ENCODE measurements around the gene DYNC1I1. TPM values are rescaled to one million over a fixed set of nuclear protein-coding genes. Genes with fewer than 3 reads are reported as not detected.

DYNC1I1 gene
- total RNA-seq, 2 experiments from 2014 or later = 0.08 TPM; not detected in 1

DNA sequence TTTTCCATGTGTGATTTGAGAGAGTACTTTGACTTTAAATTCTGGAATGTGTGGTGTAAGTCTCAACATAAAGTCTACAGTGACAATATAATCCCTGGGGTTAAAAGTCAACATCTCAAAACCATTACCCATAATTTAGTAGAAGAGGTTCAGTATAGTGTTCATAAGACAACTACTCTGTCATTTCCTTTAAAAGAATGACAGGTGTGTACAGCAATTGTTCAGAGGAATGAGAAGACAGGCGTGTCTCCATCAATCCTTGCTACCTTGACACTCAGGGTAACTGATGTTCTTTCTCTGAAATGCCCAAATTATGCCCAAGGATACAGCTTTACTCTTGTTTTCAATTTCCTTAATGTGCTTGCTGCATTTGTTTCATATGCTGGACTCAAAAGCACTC lies 256.4 kb downstream of the DYNC1I1 start:
- intact Hi-C loops (cut with DNase I, micrococcal nuclease) = no loop called here
- H3K27ac ChIP-seq (ENCODE audit: low read depth in 1 of 2, low read length in 2 of 2) = no peak overlapping the region
- no peaks in the 10 kb centered on the region for H3K9me3 Mint-ChIP-seq
- no peak overlapping the region for H3K4me3 ChIP-seq (ENCODE audit: low read length)
- DNase-seq (no peak), ATAC-seq (ENCODE audit: poor library complexity) (no peak)
- H3K36me3 ChIP-seq (ENCODE audit: insufficient read depth, low read length) = no peaks in the 10 kb centered on the region
- TF ChIP-seq, protein P1, sequence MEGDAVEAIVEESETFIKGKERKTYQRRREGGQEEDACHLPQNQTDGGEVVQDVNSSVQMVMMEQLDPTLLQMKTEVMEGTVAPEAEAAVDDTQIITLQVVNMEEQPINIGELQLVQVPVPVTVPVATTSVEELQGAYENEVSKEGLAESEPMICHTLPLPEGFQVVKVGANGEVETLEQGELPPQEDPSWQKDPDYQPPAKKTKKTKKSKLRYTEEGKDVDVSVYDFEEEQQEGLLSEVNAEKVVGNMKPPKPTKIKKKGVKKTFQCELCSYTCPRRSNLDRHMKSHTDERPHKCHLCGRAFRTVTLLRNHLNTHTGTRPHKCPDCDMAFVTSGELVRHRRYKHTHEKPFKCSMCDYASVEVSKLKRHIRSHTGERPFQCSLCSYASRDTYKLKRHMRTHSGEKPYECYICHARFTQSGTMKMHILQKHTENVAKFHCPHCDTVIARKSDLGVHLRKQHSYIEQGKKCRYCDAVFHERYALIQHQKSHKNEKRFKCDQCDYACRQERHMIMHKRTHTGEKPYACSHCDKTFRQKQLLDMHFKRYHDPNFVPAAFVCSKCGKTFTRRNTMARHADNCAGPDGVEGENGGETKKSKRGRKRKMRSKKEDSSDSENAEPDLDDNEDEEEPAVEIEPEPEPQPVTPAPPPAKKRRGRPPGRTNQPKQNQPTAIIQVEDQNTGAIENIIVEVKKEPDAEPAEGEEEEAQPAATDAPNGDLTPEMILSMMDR (IDR thresholded peaks at IDR 0.05) = no peak
- no peaks in the 10 kb centered on the region for H3K4me1 ChIP-seq (ENCODE audit: insufficient read depth, low read length)
- no peaks in the 10 kb centered on the region for H3K4me1 Mint-ChIP-seq (ENCODE audit: low read depth)
- peaks cover 28% of the 10 kb centered on the region for H3K27me3 Mint-ChIP-seq
- ChIA-PET POLR2A (no interaction called here), CTCF (no interaction called here)
- no peak overlapping the region for H3K4me3 Mint-ChIP-seq
- H3K27me3 ChIP-seq (ENCODE audit: control insufficient read depth in 1 of 2, insufficient read depth in 2 of 2, low read length in 2 of 2) = peaks cover 0 to 3% of the 10 kb centered on the region in 2 experiments
- no peak overlapping the region for H3K27ac Mint-ChIP-seq
- no peaks in the 10 kb centered on the region for H3K9me3 ChIP-seq (ENCODE audit: control insufficient read depth in 1 of 2, insufficient read depth in 1 of 2, low read length in 2 of 2)
- no peaks in the 10 kb centered on the region for H3K36me3 Mint-ChIP-seq (ENCODE audit: low read depth)

DNA sequence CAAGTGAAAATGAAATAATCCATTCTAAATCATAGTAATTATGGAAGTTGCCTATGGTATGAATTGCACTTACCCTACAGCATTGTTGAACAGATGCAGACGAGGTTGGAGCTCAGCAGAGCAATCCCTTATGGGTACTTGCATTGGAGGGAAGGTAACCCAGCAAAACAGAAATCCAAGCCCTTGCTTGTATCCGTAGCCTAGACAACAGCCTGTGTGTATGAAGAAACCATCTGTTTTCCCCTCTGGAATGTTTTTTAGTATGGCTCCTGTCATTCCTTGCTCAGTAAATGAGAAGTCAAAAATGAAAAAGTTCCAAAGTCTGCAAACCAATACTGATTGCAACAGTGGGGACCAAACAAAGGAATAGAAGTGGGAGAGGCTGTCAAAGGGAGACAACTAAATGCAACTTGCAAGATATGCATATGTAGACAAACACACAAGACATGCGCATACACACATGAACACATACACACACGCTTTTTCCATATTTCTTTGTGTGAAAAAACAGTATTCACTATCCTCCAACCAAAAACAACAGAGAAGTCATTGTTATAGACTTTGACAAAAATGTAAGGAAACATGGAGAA lies 260.8 kb downstream of the DYNC1I1 start:
- Mint-ChIP-seq H3K4me3 (no peak overlapping the region), H3K9me3 (no peaks in the 10 kb centered on the region), H3K27me3 (peaks cover 13% of the 10 kb centered on the region), H3K4me1 (ENCODE audit: low read depth) (no peaks in the 10 kb centered on the region), H3K36me3 (ENCODE audit: low read depth) (no peaks in the 10 kb centered on the region), H3K27ac (no peak overlapping the region)
- Histone ChIP-seq H3K27me3 (ENCODE audit: control insufficient read depth in 1 of 2, insufficient read depth in 2 of 2, low read length in 2 of 2) (peaks cover 0 to 3% of the 10 kb centered on the region in 2 experiments), H3K9me3 (ENCODE audit: control insufficient read depth in 1 of 2, insufficient read depth in 1 of 2, low read length in 2 of 2) (no peaks in the 10 kb centered on the region), H3K27ac (ENCODE audit: low read depth in 1 of 2, low read length in 2 of 2) (no peak overlapping the region), H3K4me3 (ENCODE audit: low read length) (no peak overlapping the region), H3K36me3 (ENCODE audit: insufficient read depth, low read length) (no peaks in the 10 kb centered on the region), H3K4me1 (ENCODE audit: insufficient read depth, low read length) (no peaks in the 10 kb centered on the region)
- POLR2A ChIA-PET = no interaction called here
- TF ChIP-seq, protein P1 (IDR thresholded peaks at IDR 0.05) = no peak
- DNase-seq = no peak
- no peak for ATAC-seq (ENCODE audit: poor library complexity)
- CTCF ChIA-PET = no interaction called here
- intact Hi-C loops (cut with DNase I, micrococcal nuclease) = no loop called here

DNA sequence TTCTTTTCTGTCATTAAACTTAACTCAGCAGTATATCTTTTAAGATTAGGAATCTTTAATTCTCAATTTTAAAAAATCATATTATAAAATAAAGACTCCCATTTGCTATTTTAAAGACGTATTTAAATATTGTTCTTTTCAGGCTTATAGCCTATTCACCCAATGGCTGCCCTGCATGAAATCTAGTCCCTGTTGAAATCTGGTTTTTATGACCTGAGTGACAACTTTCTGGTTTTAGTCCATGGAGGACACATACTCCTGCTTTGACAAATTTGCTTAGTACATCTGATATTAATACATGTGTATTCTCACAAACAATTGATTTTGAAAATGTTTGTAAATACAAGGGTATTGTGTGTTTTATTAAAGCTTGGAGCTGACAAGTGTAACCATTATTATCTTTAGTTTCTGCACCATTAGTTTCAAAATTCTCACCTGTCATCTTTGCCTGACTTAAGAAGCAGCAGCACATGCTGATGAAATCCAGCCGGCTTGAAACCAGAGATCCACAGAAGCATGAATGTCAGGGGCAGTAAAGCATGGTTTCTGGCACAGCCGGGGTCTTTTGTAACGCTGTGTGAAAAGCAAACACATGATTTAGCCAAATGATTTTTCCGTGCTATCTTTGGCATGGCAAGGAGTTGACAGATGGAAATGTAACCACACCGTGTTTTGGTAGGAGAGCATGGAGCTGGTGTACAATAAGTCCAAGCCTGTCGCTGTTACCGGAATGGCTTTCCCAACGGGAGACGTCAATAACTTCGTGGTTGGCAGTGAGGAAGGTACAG lies 262.8 kb downstream of the DYNC1I1 start:
- no peak overlapping the region for H3K4me3 Mint-ChIP-seq
- Histone ChIP-seq H3K4me3 (ENCODE audit: low read length) (no peak overlapping the region), H3K4me1 (ENCODE audit: insufficient read depth, low read length) (no peaks in the 10 kb centered on the region), H3K36me3 (ENCODE audit: insufficient read depth, low read length) (no peaks in the 10 kb centered on the region), H3K27me3 (ENCODE audit: control insufficient read depth in 1 of 2, insufficient read depth in 2 of 2, low read length in 2 of 2) (peaks cover 0 to 3% of the 10 kb centered on the region in 2 experiments), H3K27ac (ENCODE audit: low read depth in 1 of 2, low read length in 2 of 2) (no peak overlapping the region), H3K9me3 (ENCODE audit: control insufficient read depth in 1 of 2, insufficient read depth in 1 of 2, low read length in 2 of 2) (no peaks in the 10 kb centered on the region)
- no peak overlapping the region for H3K27ac Mint-ChIP-seq
- H3K4me1 Mint-ChIP-seq (ENCODE audit: low read depth) = no peaks in the 10 kb centered on the region
- intact Hi-C loops (cut with DNase I, micrococcal nuclease) = no loop called here
- peaks cover 7% of the 10 kb centered on the region for H3K27me3 Mint-ChIP-seq
- ATAC-seq (ENCODE audit: poor library complexity) (no peak), DNase-seq (no peak)
- POLR2A ChIA-PET = no interaction called here
- no peaks in the 10 kb centered on the region for H3K9me3 Mint-ChIP-seq
- TF ChIP-seq, protein P1 (IDR thresholded peaks at IDR 0.05) = no peak
- no peaks in the 10 kb centered on the region for H3K36me3 Mint-ChIP-seq (ENCODE audit: low read depth)
- CTCF ChIA-PET = no interaction called here
